ENCODE data around the gene PDE7B. TPM values are rescaled to one million over a fixed set of nuclear protein-coding genes. Genes with fewer than 3 reads are reported as not detected.

Gene PDE7B
- total and polyA plus RNA-seq, 9 of the 15 experiments (the other 6 are each of a cell fraction or from before 2014, with no cell fraction given), result 0.01 TPM; not detected in 8

DNA sequence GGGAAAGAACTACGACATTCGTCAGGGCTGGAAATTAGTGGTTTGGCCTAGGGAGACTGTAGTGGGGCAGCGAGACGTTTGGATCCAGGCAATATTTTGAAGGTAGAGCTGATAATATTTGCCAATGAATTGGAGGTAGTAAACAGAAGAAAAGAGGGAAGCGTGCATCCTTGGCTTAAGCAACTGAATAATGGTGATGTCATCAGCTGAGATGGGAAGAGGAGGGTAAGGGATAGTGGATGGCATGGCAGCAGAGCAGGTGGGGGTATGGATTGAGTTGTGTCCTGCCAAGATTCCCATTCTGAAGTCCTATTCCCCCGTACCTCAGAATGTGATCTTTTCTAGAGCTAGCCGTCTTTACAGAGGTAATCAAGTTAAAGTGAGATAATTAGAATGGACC is 119.2 kb downstream of the PDE7B start:
- intact Hi-C loops (cut with micrococcal nuclease), result no loop called here

DNA sequence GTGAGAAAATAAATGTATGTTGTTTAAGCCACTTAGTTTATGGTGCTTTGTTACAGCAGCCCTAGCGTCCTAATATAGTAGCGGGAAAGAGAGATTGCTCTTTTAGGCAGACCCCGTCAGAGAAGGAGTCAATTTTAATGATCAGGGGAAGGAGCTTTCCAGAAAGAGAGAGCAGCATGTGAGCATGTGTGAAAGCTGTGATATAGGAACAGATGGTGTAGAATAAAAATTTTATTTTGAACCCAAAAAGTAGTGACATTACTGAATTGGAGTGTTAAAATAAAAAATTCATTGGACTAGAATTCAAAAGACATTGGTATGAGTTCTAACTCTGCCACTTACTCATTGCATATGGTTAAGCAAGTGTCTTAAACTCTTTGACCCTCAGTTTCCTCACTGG is 119.8 kb downstream of the PDE7B start:
- intact Hi-C loops (cut with micrococcal nuclease) (no loop called here), in situ Hi-C loops (cut with MboI) (no loop called here)
- FAIRE-seq (no peak), DNase-seq (ENCODE audit: extremely low read depth in 1 of 4, low spot score in 3 of 4) (no peak), ATAC-seq (no peak)
- H3K9me3 ChIP-seq (replicated peaks; ENCODE audit: control insufficient read depth, insufficient read depth, low read depth, low read length), result no peaks in the 10 kb centered on the region
- ChIA-PET POLR2A (interaction anchor here (1.2 kb wide), 1 partner anchor 16 kb away, joined by 3 read pairs; no protein-coding TSS in a partner anchor), CTCF (ENCODE audit: low intra/inter-chr PET ratio) (no interaction called here)
- TF ChIP-seq PHF21A (IDR thresholded peaks at IDR 0.05; ENCODE audit: borderline replicate concordance, low read depth), result no peak
- TF ChIP-seq MAFF (IDR thresholded peaks at IDR 0.05; ENCODE audit: low read length), result no peak
- BruUV-seq (replicated peaks), result no TSS peak
- no peaks in the 10 kb centered on the region for H3K27me3 ChIP-seq (ENCODE audit: control insufficient read depth in 2 of 2, insufficient read depth in 2 of 2, low read length in 2 of 2)
- no peaks in the 10 kb centered on the region for H3K36me3 ChIP-seq (ENCODE audit: control insufficient read depth, insufficient read depth, low read length)
- no peaks in the 10 kb centered on the region for H3K9me1 ChIP-seq (ENCODE audit: control insufficient read depth, insufficient read depth, low read length)
- no peak overlapping the region for H3K4me2 ChIP-seq (ENCODE audit: insufficient read depth, low read length)
- 3% methylated on average over 3 of the region's 3 CpGs for WGBS (ENCODE audit: insufficient coverage, low coverage, missing lambda C conversion rate)
- no peak overlapping the region for H3K4me3 ChIP-seq
- H3K9ac ChIP-seq (ENCODE audit: insufficient read depth in 1 of 2, low read depth in 2 of 2, low read length in 2 of 2), result no peak overlapping the region
- no peak overlapping the region for H2AFZ ChIP-seq (ENCODE audit: low read depth, low read length)
- no peaks in the 10 kb centered on the region for H3K4me1 ChIP-seq (replicated peaks in 1 of 2; ENCODE audit: control insufficient read depth in 2 of 2, insufficient read depth in 2 of 2, low read length in 2 of 2)
- H3K27ac ChIP-seq (ENCODE audit: extremely low read depth, low read depth, low read length), result no peak overlapping the region
- no peaks in the 10 kb centered on the region for H4K20me1 ChIP-seq (replicated peaks; ENCODE audit: control insufficient read depth, insufficient read depth, low read length)
- no peaks in the 10 kb centered on the region for H3K79me2 ChIP-seq (ENCODE audit: control insufficient read depth, insufficient read depth, low read length)

More for the DNA sequence above, 119.2 kb downstream of the PDE7B start:
- TF ChIP-seq CEBPB (tag; IDR thresholded peaks at IDR 0.05) (no peak), RUNX1 (IDR thresholded peaks at IDR 0.05; ENCODE audit: low read depth) (no peak), DDX20 (tag; IDR thresholded peaks at IDR 0.05; ENCODE audit: low read depth) (no peak), MCM5 (IDR thresholded peaks at IDR 0.05; ENCODE audit: low read depth) (no peak), ZFP30 (CRISPR knock-in tag; IDR thresholded peaks at IDR 0.05; ENCODE audit: borderline replicate concordance) (no peak)
- H4K20me1 ChIP-seq (replicated peaks; ENCODE audit: control insufficient read depth, insufficient read depth, low read length), result no peaks in the 10 kb centered on the region
- POLR2A ChIA-PET, result no interaction called here
- FAIRE-seq (no peak), ATAC-seq (no peak), DNase-seq (ENCODE audit: extremely low read depth in 1 of 4, low spot score in 3 of 4) (no peak)
- no peak overlapping the region for H3K4me2 ChIP-seq (ENCODE audit: insufficient read depth, low read length)
- no peaks in the 10 kb centered on the region for H3K4me1 ChIP-seq (replicated peaks in 1 of 2; ENCODE audit: control insufficient read depth in 2 of 2, insufficient read depth in 2 of 2, low read length in 2 of 2)
- H2AFZ ChIP-seq (ENCODE audit: low read depth, low read length), result no peak overlapping the region
- no peaks in the 10 kb centered on the region for H3K9me3 ChIP-seq (replicated peaks; ENCODE audit: control insufficient read depth, insufficient read depth, low read depth, low read length)
- no peaks in the 10 kb centered on the region for H3K36me3 ChIP-seq (ENCODE audit: control insufficient read depth, insufficient read depth, low read length)
- H3K27me3 ChIP-seq (ENCODE audit: control insufficient read depth in 2 of 2, insufficient read depth in 2 of 2, low read length in 2 of 2), result no peaks in the 10 kb centered on the region
- H3K79me2 ChIP-seq (ENCODE audit: control insufficient read depth, insufficient read depth, low read length), result no peaks in the 10 kb centered on the region
- CTCF ChIA-PET (ENCODE audit: low intra/inter-chr PET ratio), result no interaction called here
- no peak overlapping the region for H3K9ac ChIP-seq (ENCODE audit: insufficient read depth in 1 of 2, low read depth in 2 of 2, low read length in 2 of 2)
- in situ Hi-C loops (cut with MboI), result no loop called here
- no peaks in the 10 kb centered on the region for H3K9me1 ChIP-seq (ENCODE audit: control insufficient read depth, insufficient read depth, low read length)
- H3K4me3 ChIP-seq, result no peak overlapping the region
- WGBS (ENCODE audit: insufficient coverage, low coverage, missing lambda C conversion rate), result 0% methylated on average over 7 of the region's 7 CpGs
- no TSS peak for BruUV-seq (replicated peaks)
- H3K27ac ChIP-seq (ENCODE audit: extremely low read depth, low read depth, low read length), result no peak overlapping the region
